ENCODE results near the gene SLC30A7. TPM values are rescaled to one million over a fixed set of nuclear protein-coding genes. Genes with fewer than 3 reads are reported as not detected.
A peak's percentile ranks its signal among the peaks of the same experiment; 100 is the strongest.

The SLC30A7 gene
- total RNA-seq, 2 donors from 2014 or later = 21.7 to 26.2 TPM

DNA sequence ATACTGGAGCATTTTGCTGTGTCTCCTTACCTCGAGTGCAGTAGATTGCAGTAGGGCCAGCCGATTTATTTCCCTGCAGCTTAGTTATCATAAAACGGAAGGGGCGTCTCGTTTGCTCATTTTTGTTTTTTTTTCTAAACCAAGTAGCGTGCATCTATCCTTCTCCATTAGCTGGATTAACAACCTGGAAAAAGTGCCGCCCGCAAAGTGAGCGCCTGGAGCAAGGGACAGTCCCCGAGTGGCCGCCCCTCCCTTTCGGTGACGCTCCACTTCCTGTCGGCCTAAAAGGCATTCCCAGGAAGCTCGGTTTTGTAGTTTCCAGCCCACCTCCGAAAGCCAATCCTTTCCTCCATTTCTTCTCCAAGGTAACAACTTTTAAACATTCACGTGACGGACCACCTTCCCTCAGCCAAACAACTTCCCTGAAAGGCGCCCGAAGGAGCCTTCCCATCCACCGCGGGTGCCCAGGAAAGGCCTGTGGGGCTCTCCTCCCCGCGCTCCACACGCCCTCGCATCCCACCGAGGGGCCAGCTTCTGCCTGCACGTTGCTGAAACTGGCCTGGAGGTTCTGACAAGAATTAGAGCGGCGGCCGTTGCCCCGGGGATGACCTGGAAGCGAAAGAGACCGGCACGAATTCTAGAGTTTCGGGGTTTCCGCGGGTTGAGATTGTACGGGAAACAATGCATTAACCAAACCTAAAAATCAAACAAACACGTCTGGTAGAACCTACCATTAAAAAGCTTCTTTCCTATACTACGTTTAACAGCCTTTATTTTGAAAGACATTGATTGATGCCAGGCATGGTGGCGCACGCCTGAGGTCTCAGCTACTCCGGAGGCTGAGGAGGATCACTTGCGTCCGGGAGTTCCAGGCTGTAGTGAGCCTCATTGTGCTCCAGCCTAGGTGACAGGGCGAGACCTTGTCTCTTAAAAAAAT lies 1.0 kb upstream of the SLC30A7 start, which contains the start of gene EXTL2:
EXTL2 (minus strand) TSS at position 240 of the 937 bp plus-strand sequence. CDS start 6,085 bp downstream, outside the sequence.
- Mint-ChIP-seq H3K4me1 (peaks cover 19% of the 10 kb centered on the region), H3K27ac (peak within 1 kb of the TSS; percentile 99), H3K4me3 (peak within 1 kb of the TSS; percentile 100), H3K27me3 (ENCODE audit: insufficient read depth) (no peaks in the 10 kb centered on the region), H3K9me3 (peaks cover 23% of the 10 kb centered on the region), H3K36me3 (ENCODE audit: low read depth) (peaks cover 49% of the 10 kb centered on the region)
- peak within 1 kb of the TSS; percentile 86 for H3K9ac ChIP-seq (ENCODE audit: extremely low read depth, low read length, poor library complexity, severe bottlenecking)
- H3K36me3 ChIP-seq (ENCODE audit: control insufficient read depth, insufficient read depth, low read length) = peaks cover 40% of the 10 kb centered on the region
- peak; percentile 94 for DNase-seq
- H3K27me3 ChIP-seq (ENCODE audit: control insufficient read depth, insufficient read depth, low read length, poor library complexity, severe bottlenecking) = no peaks in the 10 kb centered on the region
- TF ChIP-seq, protein P1, sequence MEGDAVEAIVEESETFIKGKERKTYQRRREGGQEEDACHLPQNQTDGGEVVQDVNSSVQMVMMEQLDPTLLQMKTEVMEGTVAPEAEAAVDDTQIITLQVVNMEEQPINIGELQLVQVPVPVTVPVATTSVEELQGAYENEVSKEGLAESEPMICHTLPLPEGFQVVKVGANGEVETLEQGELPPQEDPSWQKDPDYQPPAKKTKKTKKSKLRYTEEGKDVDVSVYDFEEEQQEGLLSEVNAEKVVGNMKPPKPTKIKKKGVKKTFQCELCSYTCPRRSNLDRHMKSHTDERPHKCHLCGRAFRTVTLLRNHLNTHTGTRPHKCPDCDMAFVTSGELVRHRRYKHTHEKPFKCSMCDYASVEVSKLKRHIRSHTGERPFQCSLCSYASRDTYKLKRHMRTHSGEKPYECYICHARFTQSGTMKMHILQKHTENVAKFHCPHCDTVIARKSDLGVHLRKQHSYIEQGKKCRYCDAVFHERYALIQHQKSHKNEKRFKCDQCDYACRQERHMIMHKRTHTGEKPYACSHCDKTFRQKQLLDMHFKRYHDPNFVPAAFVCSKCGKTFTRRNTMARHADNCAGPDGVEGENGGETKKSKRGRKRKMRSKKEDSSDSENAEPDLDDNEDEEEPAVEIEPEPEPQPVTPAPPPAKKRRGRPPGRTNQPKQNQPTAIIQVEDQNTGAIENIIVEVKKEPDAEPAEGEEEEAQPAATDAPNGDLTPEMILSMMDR (conservative IDR thresholded peaks at IDR 0.05) = no peak
- 0% methylated on average over 32 to 47 of the region's 47 CpGs for WGBS, 2 experiments (ENCODE audit: insufficient coverage in 1 of 2, insufficient read length in 1 of 2)
- H3K27ac ChIP-seq (ENCODE audit: low read depth, low read length) = peak within 1 kb of the TSS; percentile 95
- peaks cover 23% of the 10 kb centered on the region for H3K9me3 ChIP-seq (ENCODE audit: control insufficient read depth, low read length)
- no peaks in the 10 kb centered on the region for H3K4me1 ChIP-seq (ENCODE audit: control insufficient read depth, insufficient read depth, low read length)
- H3K4me3 ChIP-seq (ENCODE audit: low read length) = peak within 1 kb of the TSS; percentile 100

DNA sequence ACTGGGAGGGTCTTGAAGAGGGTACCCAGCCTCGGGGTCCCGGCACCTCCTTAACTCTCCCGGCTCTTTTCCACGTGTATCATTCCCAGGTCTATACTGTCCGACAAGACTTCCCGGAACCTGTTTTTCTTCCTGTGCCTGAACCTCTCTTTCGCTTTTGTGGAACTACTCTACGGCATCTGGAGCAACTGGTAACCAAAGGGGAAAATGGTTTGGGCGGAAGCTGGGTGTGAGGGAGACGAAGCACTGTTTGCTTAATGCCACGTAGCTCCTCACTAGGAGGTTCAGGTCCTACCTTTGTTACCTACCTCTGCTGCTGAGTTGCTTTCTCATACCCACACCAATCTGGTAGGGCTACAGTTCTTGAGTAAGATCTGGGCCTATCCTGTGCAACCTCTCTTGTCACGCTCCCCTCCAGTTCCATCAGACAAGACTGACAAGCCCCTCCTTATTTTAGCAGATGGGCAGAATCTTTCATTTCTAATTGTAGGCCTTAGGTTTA lies 642 bp downstream of the SLC30A7 start:
- TF ChIP-seq, protein P1 (conservative IDR thresholded peaks at IDR 0.05) = no peak
- 0 to 2% methylated on average over 7 to 12 of the region's 12 CpGs for WGBS, 2 experiments (ENCODE audit: insufficient coverage in 1 of 2, insufficient read length in 1 of 2)
- Histone ChIP-seq H3K9me3 (ENCODE audit: control insufficient read depth, low read length) (peaks cover 6% of the 10 kb centered on the region), H3K27ac (ENCODE audit: low read depth, low read length) (no peak overlapping the region), H3K36me3 (ENCODE audit: control insufficient read depth, insufficient read depth, low read length) (peaks cover 49% of the 10 kb centered on the region), H3K4me1 (ENCODE audit: control insufficient read depth, insufficient read depth, low read length) (no peaks in the 10 kb centered on the region), H3K4me3 (ENCODE audit: low read length) (peak overlapping the region; percentile 100), H3K27me3 (ENCODE audit: control insufficient read depth, insufficient read depth, low read length, poor library complexity, severe bottlenecking) (no peaks in the 10 kb centered on the region), H3K9ac (ENCODE audit: extremely low read depth, low read length, poor library complexity, severe bottlenecking) (peak overlapping the region; percentile 89)
- peaks cover 6% of the 10 kb centered on the region for H3K9me3 Mint-ChIP-seq
- peak overlapping the region; percentile 100 for H3K4me3 Mint-ChIP-seq
- peaks cover 19% of the 10 kb centered on the region for H3K4me1 Mint-ChIP-seq
- H3K36me3 Mint-ChIP-seq (ENCODE audit: low read depth) = peaks cover 43% of the 10 kb centered on the region
- H3K27me3 Mint-ChIP-seq (ENCODE audit: insufficient read depth) = no peaks in the 10 kb centered on the region
- DNase-seq = peak; percentile 71
- H3K27ac Mint-ChIP-seq = peak overlapping the region; percentile 99

- Mint-ChIP-seq H3K4me3 (no peak overlapping the region), H3K9me3 (peaks cover 9% of the 10 kb centered on the region), H3K27me3 (ENCODE audit: insufficient read depth) (no peaks in the 10 kb centered on the region), H3K27ac (no peak overlapping the region), H3K36me3 (ENCODE audit: low read depth) (peaks cover 51% of the 10 kb centered on the region), H3K4me1 (peaks cover 5% of the 10 kb centered on the region)
- DNase-seq = no peak
- H3K36me3 ChIP-seq (ENCODE audit: control insufficient read depth, insufficient read depth, low read length) = peaks cover 80% of the 10 kb centered on the region
- H3K27me3 ChIP-seq (ENCODE audit: control insufficient read depth, insufficient read depth, low read length, poor library complexity, severe bottlenecking) = no peaks in the 10 kb centered on the region
- no peak overlapping the region for H3K27ac ChIP-seq (ENCODE audit: low read depth, low read length)
- TF ChIP-seq, protein P1 (conservative IDR thresholded peaks at IDR 0.05) = no peak
- no peak overlapping the region for H3K9ac ChIP-seq (ENCODE audit: extremely low read depth, low read length, poor library complexity, severe bottlenecking)
- WGBS, 2 experiments (ENCODE audit: insufficient coverage in 1 of 2, insufficient read length in 1 of 2) = 100% methylated on average over 1 of the region's 1 CpG
- no peaks in the 10 kb centered on the region for H3K4me1 ChIP-seq (ENCODE audit: control insufficient read depth, insufficient read depth, low read length)
- H3K4me3 ChIP-seq (ENCODE audit: low read length) = no peak overlapping the region
- H3K9me3 ChIP-seq (ENCODE audit: control insufficient read depth, low read length) = peaks cover 15% of the 10 kb centered on the region
Observed at GRCh38 chr1:100902365-100902764, 6.5 kb downstream of the SLC30A7 start.

All from endodermal cell (in vitro differentiated cells).